Ishikawa (cell line): ENCODE results near the gene PLCD3.
A peak's percentile ranks its signal among the peaks of the same experiment; 100 is the strongest.

Experiments used
- CEBPB ChIP-seq: IDR thresholded peaks from 2 replicates; pipeline ENCODE4 v1.6.1; 2012
- CREB1 ChIP-seq: IDR thresholded peaks from 2 replicates; pipeline ENCODE4 v1.6.1; 2012; ENCODE audit warnings: low read depth
- EGR1 ChIP-seq: IDR thresholded peaks from 2 replicates; pipeline ENCODE4 v1.6.1; 2012
- EP300 ChIP-seq: IDR thresholded peaks from 2 replicates; pipeline ENCODE4 v1.6.1; 2012; ENCODE audit warnings: borderline replicate concordance
- FOXM1 ChIP-seq: IDR thresholded peaks from 2 replicates; pipeline ENCODE4 v1.6.1; 2012; ENCODE audit warnings: low read depth, borderline replicate concordance
- MAX ChIP-seq: IDR thresholded peaks from 2 replicates; pipeline ENCODE4 v1.6.1; 2012
- NFIC ChIP-seq: IDR thresholded peaks from 2 replicates; pipeline ENCODE4 v1.6.1; 2012
- RAD21 ChIP-seq: IDR thresholded peaks from 2 replicates; pipeline ENCODE4 v1.6.1; 2012; ENCODE audit warnings: low read depth
- REST ChIP-seq: IDR thresholded peaks from 2 replicates; pipeline ENCODE4 v1.6.1; 2012; ENCODE audit warnings: low read depth, mild to moderate bottlenecking
- TAF1 ChIP-seq: IDR thresholded peaks from 2 replicates; pipeline ENCODE4 v1.6.1; 2012; ENCODE audit warnings: low read depth, mild to moderate bottlenecking
- TCF12 ChIP-seq: IDR thresholded peaks from 2 replicates; pipeline ENCODE4 v1.6.1; 2012; ENCODE audit warnings: low read depth
- TEAD4 ChIP-seq: IDR thresholded peaks from 2 replicates; pipeline ENCODE4 v1.6.1; 2012
- USF1 ChIP-seq: IDR thresholded peaks from 2 replicates; pipeline ENCODE4 v1.6.1; 2012
- YY1 ChIP-seq: IDR thresholded peaks from 2 replicates; pipeline ENCODE4 v1.6.1; 2012; ENCODE audit warnings: low read depth
- ZBTB7A ChIP-seq: IDR thresholded peaks from 2 replicates; pipeline ENCODE4 v1.6.1; 2012; ENCODE audit warnings: low read depth

Gene PLCD3

GRCh38 chr17:45091778-45092425 lies 40.4 kb downstream of the PLCD3 start:
- TF ChIP-seq CREB1 (no peak), YY1 (no peak), TAF1 (no peak), USF1 (no peak), REST (no peak), MAX (no peak), EP300 (no peak), RAD21 (no peak), TEAD4 (no peak), NFIC (no peak), FOXM1 (no peak), ZBTB7A (no peak), TCF12 (no peak), EGR1 (no peak), CEBPB (no peak)

GRCh38 chr17:45090711-45091110 lies 41.6 kb downstream of the PLCD3 start:
- TF ChIP-seq TCF12 = 0 out of 2 replicates have a peak, but pooled peaks have one; percentile 32
- TF ChIP-seq TEAD4 = peak; percentile 83
- TF ChIP-seq CEBPB = no peak
- no peak for TF ChIP-seq TAF1
- no peak for TF ChIP-seq REST
- peak; percentile 73 for TF ChIP-seq NFIC
- peak; percentile 83 for TF ChIP-seq YY1
- 0 out of 2 replicates have a peak, but pooled peaks have one; percentile 26 for TF ChIP-seq USF1
- no peak for TF ChIP-seq EGR1
- no peak for TF ChIP-seq CREB1
- no peak for TF ChIP-seq RAD21
- no peak; the same call in 1 of the 2 replicates for TF ChIP-seq FOXM1
- peak; percentile 60; the same call in 1 of the 2 replicates for TF ChIP-seq EP300
- TF ChIP-seq MAX = peak; percentile 85
- no peak for TF ChIP-seq ZBTB7A

GRCh38 chr17:45088741-45089140 lies 43.6 kb downstream of the PLCD3 start:
- no peak for TF ChIP-seq REST

GRCh38 chr17:45087978-45088377 lies 44.3 kb downstream of the PLCD3 start:
- no peak for TF ChIP-seq ZBTB7A
- no peak for TF ChIP-seq NFIC

- TF ChIP-seq CEBPB = no peak
- no peak for TF ChIP-seq TEAD4
- TF ChIP-seq USF1 = no peak
- no peak for TF ChIP-seq CREB1
- no peak for TF ChIP-seq FOXM1
- no peak for TF ChIP-seq NFIC
- no peak for TF ChIP-seq EP300
- no peak for TF ChIP-seq YY1
- no peak for TF ChIP-seq MAX
- TF ChIP-seq EGR1 = no peak
- TF ChIP-seq ZBTB7A = no peak
- no peak for TF ChIP-seq TCF12
- no peak for TF ChIP-seq TAF1
Measured at GRCh38 chr17:45087504-45087975, 44.8 kb downstream of the PLCD3 start.
